Skeletal muscle tissue (tissue), 4 donors: ENCODE data around the gene FBXL19. TPM values are rescaled to one million over a fixed set of nuclear protein-coding genes. Genes with fewer than 3 reads are reported as not detected.
A peak's percentile ranks its signal among the peaks of the same experiment; 100 is the strongest.
"Not testable (repeated sequence)": the region's sequence is repeated elsewhere in the genome, so short reads cannot be mapped to it uniquely, and the experiment has no call there.

Experiments used
- H3K27ac ChIP-seq: one replicate; pipeline ENCODE4 v1.7.0; 2013; ENCODE audit warnings: mild to moderate bottlenecking, low read depth, low read length, inconsistent platforms
- H3K27me3 ChIP-seq, 3 donors: one replicate each; pipeline ENCODE4 v1.7.0; 2013; ENCODE audit warnings: low read length in 3 of 3; ENCODE audit not compliant: control insufficient read depth in 3 of 3, insufficient read depth in 3 of 3
- H3K36me3 ChIP-seq, 3 donors: one replicate each; pipeline ENCODE4 v1.7.0; 2013; ENCODE audit warnings: low read length in 3 of 3; ENCODE audit not compliant: control insufficient read depth in 3 of 3, insufficient read depth in 3 of 3
- H3K4me1 ChIP-seq, 3 donors: one replicate each; pipeline ENCODE4 v1.7.0; 2013; ENCODE audit warnings: low read length in 3 of 3, mild to moderate bottlenecking in 3 of 3; ENCODE audit not compliant: control insufficient read depth in 3 of 3, insufficient read depth in 3 of 3
- H3K4me3 ChIP-seq, 3 donors: one replicate each; pipeline ENCODE4 v1.7.0; 2013; ENCODE audit warnings: low read length in 3 of 3
- H3K9ac ChIP-seq, 3 donors: one replicate each; pipeline ENCODE4 v1.7.0; 2013; ENCODE audit warnings: low read length in 3 of 3, mild to moderate bottlenecking in 3 of 3, moderate library complexity in 2 of 3, low read depth in 1 of 3
- H3K9me3 ChIP-seq, 3 donors: one replicate each; pipeline ENCODE4 v1.7.0; 2013; ENCODE audit warnings: low read length in 3 of 3; ENCODE audit not compliant: control insufficient read depth in 3 of 3
- total RNA-seq: library from RNA; depleted of rRNA; stranded (reverse); fragments of >200 nt; gene quantifications from one replicate; pipeline ENCODE4 v1.2.3, GENCODE V29; 2014
- donor health status: Osteomylitis.

The FBXL19 gene
- total RNA-seq, 1 donor from 2014 or later = 5.2 TPM

- H3K4me3 ChIP-seq = no peak overlapping the region
- no peak overlapping the region for H3K27ac ChIP-seq
- no peaks in the 10 kb centered on the region for H3K4me1 ChIP-seq
- H3K9me3 ChIP-seq = no peaks in the 10 kb centered on the region
- no peaks in the 10 kb centered on the region for H3K27me3 ChIP-seq
- H3K36me3 ChIP-seq = peaks cover 18 to 40% (median 20%) of the 10 kb centered on the region in 3 donors
- H3K9ac ChIP-seq = no peak overlapping the region
These were observed 37.2 kb upstream of the FBXL19 start for GRCh38 chr16:30886145-30886544.

GRCh38 chr16:30887927-30888326, 35.4 kb upstream of the FBXL19 start:
- no peaks in the 10 kb centered on the region for H3K27me3 ChIP-seq
- no peak overlapping the region for H3K4me3 ChIP-seq
- H3K9ac ChIP-seq = no peak overlapping the region
- no peak overlapping the region for H3K27ac ChIP-seq
- peaks cover 18 to 39% (median 18%) of the 10 kb centered on the region in 3 donors for H3K36me3 ChIP-seq
- H3K4me1 ChIP-seq = peaks cover 2 to 6% (median 4%) of the 10 kb centered on the region in 3 donors
- no peaks in the 10 kb centered on the region for H3K9me3 ChIP-seq

GRCh38 chr16:30888856-30889499, 34.4 kb upstream of the FBXL19 start:
- H3K4me3 ChIP-seq = no peak overlapping the region
- H3K36me3 ChIP-seq = peaks cover 18 to 39% (median 18%) of the 10 kb centered on the region in 3 donors
- H3K27ac ChIP-seq = no peak overlapping the region
- H3K27me3 ChIP-seq = no peaks in the 10 kb centered on the region
- H3K4me1 ChIP-seq = peaks cover 8 to 12% (median 11%) of the 10 kb centered on the region in 3 donors
- H3K9ac ChIP-seq = no peak overlapping the region
- H3K9me3 ChIP-seq = no peaks in the 10 kb centered on the region

- H3K27ac ChIP-seq = no peak overlapping the region
- no peak overlapping the region for H3K9ac ChIP-seq
- H3K36me3 ChIP-seq = peaks cover 18 to 38% (median 18%) of the 10 kb centered on the region in 3 donors
- no peaks in the 10 kb centered on the region for H3K9me3 ChIP-seq
- H3K27me3 ChIP-seq = no peaks in the 10 kb centered on the region
- H3K4me3 ChIP-seq = no peak overlapping the region
- peaks cover 14 to 18% (median 16%) of the 10 kb centered on the region in 3 donors for H3K4me1 ChIP-seq
These were observed 33.7 kb upstream of the FBXL19 start for GRCh38 chr16:30889721-30890120.

GRCh38 chr16:30891043-30891823, 32.1 kb upstream of the FBXL19 start:
- H3K9me3 ChIP-seq, H3K27ac ChIP-seq, H3K9ac ChIP-seq, H3K27me3 ChIP-seq, H3K4me3 ChIP-seq: not testable (repeated sequence)
- peaks cover 26 to 33% (median 26%) of the 10 kb centered on the region in 3 donors for H3K4me1 ChIP-seq
- H3K36me3 ChIP-seq = peaks cover 17 to 29% (median 18%) of the 10 kb centered on the region in 3 donors

- Histone ChIP-seq H3K27ac (peak overlapping the region; percentile 71), H3K9ac (peak overlapping the region; percentile 89 to 96 (median 90)), H3K36me3 (peaks cover 9 to 22% (median 10%) of the 10 kb centered on the region in 3 donors), H3K4me1 (peaks cover 30 to 42% (median 31%) of the 10 kb centered on the region in 3 donors), H3K27me3 (no peaks in the 10 kb centered on the region), H3K9me3 (no peaks in the 10 kb centered on the region), H3K4me3 (peak overlapping the region; percentile 90 to 96 (median 91))
These were observed 30.5 kb upstream of the FBXL19 start for GRCh38 chr16:30892670-30893416.

GRCh38 chr16:30893417-30893743, 30.0 kb upstream of the FBXL19 start:
- Histone ChIP-seq H3K27ac (peak overlapping the region; percentile 71), H3K4me3 (peak overlapping the region; percentile 90 to 96 (median 91)), H3K27me3 (no peaks in the 10 kb centered on the region), H3K9me3 (no peaks in the 10 kb centered on the region), H3K36me3 (peaks cover 9 to 20% (median 9%) of the 10 kb centered on the region in 3 donors), H3K4me1 (peaks cover 30 to 42% (median 31%) of the 10 kb centered on the region in 3 donors), H3K9ac (peak overlapping the region; percentile 89 to 96 (median 90))

- Histone ChIP-seq H3K9ac (peak within 1 kb of the TSS; percentile 89 to 96 (median 90)), H3K27me3 (no peaks in the 10 kb centered on the region), H3K4me3 (peak within 1 kb of the TSS; percentile 90 to 96 (median 91)), H3K9me3 (no peaks in the 10 kb centered on the region), H3K27ac (peak within 1 kb of the TSS; percentile 86), H3K4me1 (peaks cover 30 to 44% (median 31%) of the 10 kb centered on the region in 3 donors), H3K36me3 (peaks cover 4 to 16% (median 4%) of the 10 kb centered on the region in 3 donors)
These were observed 29.4 kb upstream of the FBXL19 start, which contains the start of gene BCL7C for GRCh38 chr16:30893744-30894539. Gene BCL7C, minus strand, starts transcription at chr16:30894077. Its CDS starts 133 bp downstream, at chr16:30893944.
